ENCODE measurements around the gene MRAP.

Gene MRAP

GRCh38 chr21:32302560-32302959 lies 3.9 kb downstream of the MRAP start:
- TF ChIP-seq EZH2phosphoT487 (conservative IDR thresholded peaks at IDR 0.05; ENCODE audit: low read length), result no peak
- no peak for TF ChIP-seq CTCF (IDR thresholded peaks at IDR 0.05; ENCODE audit: insufficient read depth, low read length, poor library complexity, severe bottlenecking)
- H3K4me2 ChIP-seq (ENCODE audit: low read depth, low read length, poor library complexity, severe bottlenecking), result no peak overlapping the region
- H3K79me2 ChIP-seq (ENCODE audit: insufficient read depth, low read length), result no peaks in the 10 kb centered on the region
- H3K4me3 ChIP-seq (ENCODE audit: insufficient read depth, low read length, poor library complexity, severe bottlenecking), result no peak overlapping the region
- no peaks in the 10 kb centered on the region for H3K36me3 ChIP-seq (ENCODE audit: low read length)
- H3F3A ChIP-seq (ENCODE audit: insufficient read depth), result no peaks in the 10 kb centered on the region
- H3K27ac ChIP-seq (ENCODE audit: low read depth, low read length), result no peak overlapping the region
- H4K20me1 ChIP-seq (ENCODE audit: low read depth, low read length), result no peaks in the 10 kb centered on the region
- no peak overlapping the region for H3K9ac ChIP-seq (ENCODE audit: low read length)
- H3K27me3 ChIP-seq (ENCODE audit: low read length), result no peaks in the 10 kb centered on the region
- H2AFZ ChIP-seq (ENCODE audit: low read depth, low read length, severe bottlenecking), result no peak overlapping the region
- H3K9me3 ChIP-seq (ENCODE audit: insufficient read depth, low read length), result no peaks in the 10 kb centered on the region
- no peaks in the 10 kb centered on the region for H3K9me2 ChIP-seq (replicated peaks; ENCODE audit: insufficient read depth, low read length)

DNA sequence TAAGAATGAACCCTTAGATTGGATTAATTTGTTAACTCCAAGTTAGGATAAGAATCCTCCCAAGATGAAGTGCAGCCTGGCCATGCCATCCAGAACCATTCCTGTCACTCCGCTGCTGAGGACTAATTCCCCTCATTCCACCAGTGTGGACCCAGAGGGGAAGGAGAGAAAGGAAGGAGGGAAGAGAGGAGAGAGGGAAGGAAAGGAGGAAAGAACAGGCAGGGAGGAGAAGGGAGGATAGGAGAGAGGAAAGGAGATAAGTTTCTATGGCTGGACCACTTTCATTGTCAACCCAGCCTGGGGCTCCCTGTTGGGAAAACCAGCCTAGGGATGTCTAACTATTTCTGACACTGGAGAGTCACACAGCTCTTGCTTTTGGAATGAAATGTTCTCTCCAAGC lies 4.7 kb downstream of the MRAP start:
- Histone ChIP-seq H3K9me2 (replicated peaks; ENCODE audit: insufficient read depth, low read length) (no peaks in the 10 kb centered on the region), H3K9ac (ENCODE audit: low read length) (no peak overlapping the region), H3K27ac (ENCODE audit: low read depth, low read length) (no peak overlapping the region), H3K4me2 (ENCODE audit: low read depth, low read length, poor library complexity, severe bottlenecking) (no peak overlapping the region), H3F3A (ENCODE audit: insufficient read depth) (no peaks in the 10 kb centered on the region), H4K20me1 (ENCODE audit: low read depth, low read length) (no peaks in the 10 kb centered on the region), H2AFZ (ENCODE audit: low read depth, low read length, severe bottlenecking) (no peak overlapping the region), H3K36me3 (ENCODE audit: low read length) (no peaks in the 10 kb centered on the region), H3K27me3 (ENCODE audit: low read length) (no peaks in the 10 kb centered on the region), H3K4me3 (ENCODE audit: insufficient read depth, low read length, poor library complexity, severe bottlenecking) (no peak overlapping the region), H3K9me3 (ENCODE audit: insufficient read depth, low read length) (no peaks in the 10 kb centered on the region), H3K79me2 (ENCODE audit: insufficient read depth, low read length) (no peaks in the 10 kb centered on the region)
- TF ChIP-seq EZH2phosphoT487 (conservative IDR thresholded peaks at IDR 0.05; ENCODE audit: low read length) (no peak), CTCF (IDR thresholded peaks at IDR 0.05; ENCODE audit: insufficient read depth, low read length, poor library complexity, severe bottlenecking) (no peak)

- H3K27ac ChIP-seq (ENCODE audit: low read depth, low read length), result no peak overlapping the region
- no peaks in the 10 kb centered on the region for H3K27me3 ChIP-seq (ENCODE audit: low read length)
- no peak overlapping the region for H2AFZ ChIP-seq (ENCODE audit: low read depth, low read length, severe bottlenecking)
- no peaks in the 10 kb centered on the region for H3K36me3 ChIP-seq (ENCODE audit: low read length)
- no peaks in the 10 kb centered on the region for H3K79me2 ChIP-seq (ENCODE audit: insufficient read depth, low read length)
- H3K9ac ChIP-seq (ENCODE audit: low read length), result no peak overlapping the region
- H3K4me2 ChIP-seq (ENCODE audit: low read depth, low read length, poor library complexity, severe bottlenecking), result no peak overlapping the region
- no peaks in the 10 kb centered on the region for H3K9me2 ChIP-seq (replicated peaks; ENCODE audit: insufficient read depth, low read length)
- H3K9me3 ChIP-seq (ENCODE audit: insufficient read depth, low read length), result no peaks in the 10 kb centered on the region
- H4K20me1 ChIP-seq (ENCODE audit: low read depth, low read length), result no peaks in the 10 kb centered on the region
- TF ChIP-seq EZH2phosphoT487 (conservative IDR thresholded peaks at IDR 0.05; ENCODE audit: low read length) (no peak), CTCF (IDR thresholded peaks at IDR 0.05; ENCODE audit: insufficient read depth, low read length, poor library complexity, severe bottlenecking) (no peak)
- H3F3A ChIP-seq (ENCODE audit: insufficient read depth), result no peaks in the 10 kb centered on the region
- H3K4me3 ChIP-seq (ENCODE audit: insufficient read depth, low read length, poor library complexity, severe bottlenecking), result no peak overlapping the region
Measured at GRCh38 chr21:32304998-32305397, 6.3 kb downstream of the MRAP start.

Measured in SU-DHL-6 (cell line).